GM21786 (cell line): Measurements from ENCODE around the gene NECTIN2.
"Not testable (repeated sequence)": the region's sequence is repeated elsewhere in the genome, so short reads cannot be mapped to it uniquely, and the experiment has no call there.

ENCODE experiments used
- ATAC-seq: cut with Tn5 transposase; IDR thresholded peaks from one replicate; pipeline ENCODE4 v1.9.1; 2021; ENCODE audit not compliant: unreplicated experiment

The NECTIN2 gene

GRCh38 chr19:44848812-44849447, 2.8 kb downstream of the NECTIN2 start:
- ATAC-seq, result no peak

GRCh38 chr19:44850641-44851109, 4.6 kb downstream of the NECTIN2 start:
- ATAC-seq, result no peak

GRCh38 chr19:44851427-44851826, 5.3 kb downstream of the NECTIN2 start:
- no peak for ATAC-seq

GRCh38 chr19:44855606-44856005, 9.5 kb downstream of the NECTIN2 start:
- no peak for ATAC-seq

- no peak for ATAC-seq
Measured at GRCh38 chr19:44856421-44857083, 10.5 kb downstream of the NECTIN2 start.

GRCh38 chr19:44857837-44858236, 11.7 kb downstream of the NECTIN2 start:
- ATAC-seq, result no peak

- not testable (repeated sequence) for ATAC-seq
Measured at GRCh38 chr19:44861576-44861975, 15.5 kb downstream of the NECTIN2 start.

- ATAC-seq, result no peak
Measured at GRCh38 chr19:44863990-44864389, 17.9 kb downstream of the NECTIN2 start.

GRCh38 chr19:44865196-44865767, 19.2 kb downstream of the NECTIN2 start:
- no peak for ATAC-seq

GRCh38 chr19:44866664-44867063, 20.6 kb downstream of the NECTIN2 start:
- no peak for ATAC-seq

GRCh38 chr19:44867578-44867977, 21.5 kb downstream of the NECTIN2 start:
- ATAC-seq, result no peak

- ATAC-seq, result no peak
Measured at GRCh38 chr19:44869733-44870470, 23.8 kb downstream of the NECTIN2 start.

GRCh38 chr19:44871809-44872208, 25.7 kb downstream of the NECTIN2 start:
- ATAC-seq, result no peak

- ATAC-seq, result no peak
Measured at GRCh38 chr19:44872661-44873060, 26.6 kb downstream of the NECTIN2 start.

- no peak for ATAC-seq
Measured at GRCh38 chr19:44874317-44874716, 28.2 kb downstream of the NECTIN2 start.

GRCh38 chr19:44875666-44876451, 29.8 kb downstream of the NECTIN2 start:
- no peak for ATAC-seq

GRCh38 chr19:44876930-44877535, 30.9 kb downstream of the NECTIN2 start:
- no peak for ATAC-seq

GRCh38 chr19:44878120-44878865, 32.2 kb downstream of the NECTIN2 start:
- ATAC-seq, result no peak

- no peak for ATAC-seq
Measured at GRCh38 chr19:44879309-44880065, 33.4 kb downstream of the NECTIN2 start.
